HG03039 (cell line): ENCODE measurements around the gene PHYH.
"Not testable (repeated sequence)": the region's sequence is repeated elsewhere in the genome, so short reads cannot be mapped to it uniquely, and the experiment has no call there.

ENCODE experiments used
- ATAC-seq: cut with Tn5 transposase; IDR thresholded peaks from one replicate; pipeline ENCODE4 v1.9.1; 2021; ENCODE audit warnings: mild to moderate bottlenecking, moderate library complexity; ENCODE audit not compliant: unreplicated experiment

The PHYH gene

GRCh38 chr10:13276146-13276545 lies 23.7 kb downstream of the PHYH start:
- ATAC-seq: not testable (repeated sequence)

GRCh38 chr10:13272164-13272571 lies 27.7 kb downstream of the PHYH start:
- ATAC-seq: no peak

- no peak for ATAC-seq
These were observed 28.2 kb downstream of the PHYH start for GRCh38 chr10:13271552-13272163.

GRCh38 chr10:13270877-13271551 lies 28.9 kb downstream of the PHYH start:
- ATAC-seq: no peak

GRCh38 chr10:13268841-13269240 lies 31.0 kb downstream of the PHYH start:
- no peak for ATAC-seq

- no peak for ATAC-seq
These were observed 31.6 kb downstream of the PHYH start for GRCh38 chr10:13268310-13268709.

- no peak for ATAC-seq
These were observed 36.3 kb downstream of the PHYH start for GRCh38 chr10:13263591-13263990.

GRCh38 chr10:13262433-13262832 lies 37.4 kb downstream of the PHYH start:
- ATAC-seq: no peak

- ATAC-seq: no peak
These were observed 42.2 kb downstream of the PHYH start for GRCh38 chr10:13257621-13258140.

- no peak for ATAC-seq
These were observed 43.2 kb downstream of the PHYH start for GRCh38 chr10:13256627-13257026.

GRCh38 chr10:13253726-13254125 lies 46.1 kb downstream of the PHYH start:
- ATAC-seq: no peak

GRCh38 chr10:13247784-13248183 lies 52.1 kb downstream of the PHYH start:
- no peak for ATAC-seq

- no peak for ATAC-seq
These were observed 52.6 kb downstream of the PHYH start for GRCh38 chr10:13247246-13247645.

- not testable (repeated sequence) for ATAC-seq
These were observed 57.6 kb downstream of the PHYH start for GRCh38 chr10:13242260-13242659.

- ATAC-seq: no peak
These were observed 58.3 kb downstream of the PHYH start for GRCh38 chr10:13241613-13242012.

- no peak for ATAC-seq
These were observed 59.9 kb downstream of the PHYH start for GRCh38 chr10:13239923-13240322.

- no peak for ATAC-seq
These were observed 61.4 kb downstream of the PHYH start for GRCh38 chr10:13238271-13239077.

GRCh38 chr10:13236638-13237037 lies 63.2 kb downstream of the PHYH start:
- ATAC-seq: no peak

GRCh38 chr10:13234736-13235135 lies 65.1 kb downstream of the PHYH start:
- not testable (repeated sequence) for ATAC-seq

GRCh38 chr10:13234172-13234571 lies 65.7 kb downstream of the PHYH start, which contains the start of gene UCMA:
UCMA (minus strand) TSS chr10:13234374; CDS start chr10:13234258, 116 bp downstream.
- ATAC-seq: no peak

- no peak for ATAC-seq
These were observed 66.5 kb downstream of the PHYH start for GRCh38 chr10:13233358-13233757.

GRCh38 chr10:13231808-13232207 lies 68.1 kb downstream of the PHYH start:
- ATAC-seq: no peak
